ENCODE measurements around the gene ZFYVE9.

- TF ChIP-seq EZH2 (IDR thresholded peaks at IDR 0.05; ENCODE audit: low read depth, low read length, severe bottlenecking): no peak
- TF ChIP-seq, protein P1, sequence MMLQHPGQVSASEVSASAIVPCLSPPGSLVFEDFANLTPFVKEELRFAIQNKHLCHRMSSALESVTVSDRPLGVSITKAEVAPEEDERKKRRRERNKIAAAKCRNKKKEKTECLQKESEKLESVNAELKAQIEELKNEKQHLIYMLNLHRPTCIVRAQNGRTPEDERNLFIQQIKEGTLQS (IDR thresholded peaks at IDR 0.05; ENCODE audit: insufficient read depth, low read depth, low read length): no peak
- no peak for TF ChIP-seq FOSL1 (IDR thresholded peaks at IDR 0.05; ENCODE audit: insufficient read depth, low read depth, low read length)
- TF ChIP-seq BCL11A (IDR thresholded peaks at IDR 0.05; ENCODE audit: low read depth in 2 of 2, low read length in 2 of 2): no peak
Observed at GRCh38 chr1:52150946-52151345, 9.1 kb downstream of the ZFYVE9 start.

Data from H1 (cell line).